PC-9 (cell line): ENCODE measurements around the gene TAF4. TPM values are rescaled to one million over a fixed set of nuclear protein-coding genes. Genes with fewer than 3 reads are reported as not detected.

Experiments
- Bru-seq: library from RNA; stranded (reverse); fragments of 400-500 nt; gene quantifications from one replicate; lab custom pipeline; 2021; lab: Mats Ljungman, UMichigan
- BruChase-seq, 2 experiments: library from RNA; stranded (reverse); fragments of 400-500 nt; gene quantifications; one replicate each; lab custom pipeline; 2021; lab: Mats Ljungman, UMichigan
- BruUV-seq: library from RNA; stranded (reverse); fragments of 400-500 nt; replicated peaks from 2 replicates; lab custom pipeline; 2021; lab: Mats Ljungman, UMichigan
- CTCF ChIA-PET: fragments of 300-600 bp; sonication (Branson Sonifier 250); formaldehyde crosslinking; loops from one replicate; lab custom pipeline; 2022; ENCODE audit warnings: antibody characterized with exemption; lab: Charles Lee
- POLR2A ChIA-PET: fragments of 300-600 bp; sonication (Branson Sonifier 250); formaldehyde crosslinking; loops from one replicate; lab custom pipeline; 2022; ENCODE audit warnings: antibody characterized with exemption; ENCODE audit not compliant: unreplicated experiment; lab: Charles Lee
- DNase-seq, 2 experiments: peaks; one replicate each; pipeline versions ENCODE4 v3.0.0 to v3.0.0-alpha.2; 2015 to 2022; ENCODE audit warnings: mixed read lengths in 1 of 2
- H2AFZ ChIP-seq: fragments of 200-600 bp; sonication (generic); 2 replicates; pipeline ENCODE4 v1.8.1; 2017; ENCODE audit warnings: antibody characterized with exemption
- H3F3A ChIP-seq: fragments of 200-600 bp; sonication (generic); 2 replicates; pipeline ENCODE4 v1.8.1; 2017; ENCODE audit warnings: antibody characterized with exemption, mild to moderate bottlenecking, low read depth; ENCODE audit not compliant: insufficient read depth
- H3K27ac ChIP-seq: fragments of 200-600 bp; sonication (generic); 2 replicates; pipeline ENCODE4 v1.6.1; 2016; ENCODE audit warnings: mixed run types
- H3K27me3 ChIP-seq: fragments of 200-600 bp; sonication (generic); 2 replicates; pipeline ENCODE4 v1.6.1; 2016; ENCODE audit warnings: low read depth, mixed run types; ENCODE audit not compliant: insufficient read depth
- H3K36me3 ChIP-seq: fragments of 200-600 bp; sonication (generic); 2 replicates; pipeline ENCODE4 v1.6.1; 2016; ENCODE audit warnings: low read depth, mixed run types
- H3K4me1 ChIP-seq: fragments of 200-600 bp; sonication (generic); replicated peaks from 2 replicates; pipeline ENCODE4 v1.6.1; 2016; ENCODE audit warnings: mixed run types; ENCODE audit not compliant: insufficient read depth
- H3K4me2 ChIP-seq: fragments of 200-600 bp; sonication (generic); 2 replicates; pipeline ENCODE4 v1.6.1; 2017; ENCODE audit warnings: mixed run types
- H3K4me3 ChIP-seq: fragments of 200-600 bp; sonication (generic); 2 replicates; pipeline ENCODE4 v1.6.1; 2016; ENCODE audit warnings: mixed run types
- H3K79me2 ChIP-seq: fragments of 200-600 bp; sonication (generic); 2 replicates; pipeline ENCODE4 v1.6.1; 2017; ENCODE audit warnings: low read depth, mixed run types
- H3K9me2 ChIP-seq: fragments of 200-600 bp; sonication (generic); 2 replicates; pipeline ENCODE4 v1.8.1; 2017; ENCODE audit warnings: mild to moderate bottlenecking; ENCODE audit not compliant: insufficient read depth
- H3K9me3 ChIP-seq: fragments of 200-600 bp; sonication (generic); 2 replicates; pipeline ENCODE4 v1.8.1; 2016; ENCODE audit warnings: low read depth; ENCODE audit not compliant: insufficient read depth
- H4K20me1 ChIP-seq: fragments of 200-600 bp; sonication (generic); 2 replicates; pipeline ENCODE4 v1.8.1; 2017; ENCODE audit not compliant: insufficient read depth
- CTCF ChIP-seq: fragments of 200-600 bp; sonication (generic); conservative IDR thresholded peaks from 2 replicates; pipeline ENCODE4 v1.6.1; 2017; ENCODE audit warnings: mixed run types, antibody characterized with exemption, mild to moderate bottlenecking, moderate library complexity
- EZH2 ChIP-seq: fragments of 200-600 bp; sonication (generic); IDR thresholded peaks from 2 replicates; pipeline ENCODE4 v1.8.0; 2017; ENCODE audit warnings: antibody characterized with exemption, low read depth
- intact Hi-C: fragments of 100-400 bp; cut with micrococcal nuclease; formaldehyde crosslinking; loops from one replicate; pipeline ENCODE4 v1.10.0; 2022; ENCODE audit not compliant: unreplicated experiment
- long read RNA-seq: library from polyadenylated mRNA; stranded (forward); transcript quantifications from one replicate; pipeline ENCODE4 v2.0.0, GENCODE V29; 2022
- total RNA-seq: library from RNA; stranded (reverse); gene quantifications from 2 replicates; pipeline ENCODE4 v1.2.3, GENCODE V29; 2021

The TAF4 gene
- total RNA-seq (25.8 and 32.5 TPM in 2 replicates), Bru-seq, nascent RNA (percentile 68 among the genes with signal in this experiment), BruChase-seq, experiment 1, labeled RNA remaining after a 2-hour chase (percentile 71 among the genes with signal in this experiment), BruChase-seq, experiment 2, labeled RNA remaining after a 6-hour chase (percentile 65 among the genes with signal in this experiment)
- long read RNA-seq, full-length matches to known transcripts, result 3 of 8 reads
- long read RNA-seq, partial matches to known transcripts, result 4 of 8 reads
- long read RNA-seq, other reads (novel, unspliced or antisense), result 1 of 8 reads

GRCh38 chr20:62065674-62066338 is at the start of gene TAF4:
Gene TAF4, minus strand, starts transcription at chr20:62065881. Its CDS starts 71 bp downstream, at chr20:62065810.
- no peak for TF ChIP-seq EZH2
- no peak for TF ChIP-seq CTCF
- H3K79me2 ChIP-seq, result peaks cover 36% of the 10 kb centered on the region
- H3K27ac ChIP-seq, result no peak within 1 kb of the TSS
- peaks cover 6% of the 10 kb centered on the region for H3K27me3 ChIP-seq
- ChIA-PET POLR2A (interaction anchor here (0.6 to 0.7 kb wide), 2 partner anchors 22 to 117 kb away, joined by 8 to 10 read pairs; no protein-coding TSS in a partner anchor), CTCF (interaction anchor here (0.6 to 0.7 kb wide), 2 partner anchors 176 to 309 kb away, joined by 4 to 5 read pairs; no protein-coding TSS in a partner anchor)
- peaks cover 24% of the 10 kb centered on the region for H4K20me1 ChIP-seq
- H3K4me2 ChIP-seq, result peak within 1 kb of the TSS; percentile 77
- no peaks in the 10 kb centered on the region for H3K9me2 ChIP-seq
- H3F3A ChIP-seq, result no peaks in the 10 kb centered on the region; the same call in 1 of the 2 replicates
- peak in 1 of 2 experiments; percentile 78 for DNase-seq
- intact Hi-C loops, result loop anchor here (1.0 kb wide), 1 partner anchor 56 kb away; the partner anchor contains the start of gene LSM14B
- no peaks in the 10 kb centered on the region for H3K36me3 ChIP-seq
- peak within 1 kb of the TSS; percentile 81 for H3K4me3 ChIP-seq
- peak within 1 kb of the TSS; percentile 88 for H2AFZ ChIP-seq
- H3K9me3 ChIP-seq, result no peaks in the 10 kb centered on the region
- peaks cover 16% of the 10 kb centered on the region for H3K4me1 ChIP-seq
- no TSS peak for BruUV-seq

- Histone ChIP-seq H3K27ac (no peak overlapping the region), H3K79me2 (no peaks in the 10 kb centered on the region), H3F3A (no peaks in the 10 kb centered on the region), H2AFZ (no peak overlapping the region), H3K27me3 (peaks cover 73% of the 10 kb centered on the region), H3K4me3 (no peak overlapping the region), H3K9me3 (peaks cover 23% of the 10 kb centered on the region), H4K20me1 (no peaks in the 10 kb centered on the region), H3K36me3 (no peaks in the 10 kb centered on the region), H3K9me2 (no peaks in the 10 kb centered on the region), H3K4me1 (no peaks in the 10 kb centered on the region), H3K4me2 (no peak overlapping the region)
- ChIA-PET POLR2A (interaction anchor here (0.7 kb wide), 1 partner anchor 44 kb away, joined by 3 read pairs; no protein-coding TSS in a partner anchor), CTCF (no interaction called here)
- no TSS peak for BruUV-seq
- no peak for TF ChIP-seq CTCF
- TF ChIP-seq EZH2, result no peak
- no peak for DNase-seq
- intact Hi-C loops, result no loop called here
Observed at GRCh38 chr20:62114894-62115293, 49.2 kb upstream of the TAF4 start.

- Histone ChIP-seq H3K36me3 (no peaks in the 10 kb centered on the region), H3K27ac (no peak overlapping the region), H3K79me2 (no peaks in the 10 kb centered on the region), H3F3A (no peaks in the 10 kb centered on the region), H3K9me2 (no peaks in the 10 kb centered on the region), H2AFZ (no peak overlapping the region), H3K9me3 (peaks cover 47% of the 10 kb centered on the region), H3K27me3 (peaks cover 48% of the 10 kb centered on the region), H4K20me1 (no peaks in the 10 kb centered on the region), H3K4me2 (no peak overlapping the region), H3K4me1 (no peaks in the 10 kb centered on the region), H3K4me3 (no peak overlapping the region)
- BruUV-seq, result no TSS peak
- ChIA-PET CTCF (no interaction called here), POLR2A (no interaction called here)
- intact Hi-C loops, result no loop called here
- DNase-seq, result no peak
- TF ChIP-seq EZH2, result no peak
- TF ChIP-seq CTCF, result no peak
Observed at GRCh38 chr20:62112368-62112767, 46.7 kb upstream of the TAF4 start.
